ENCODE data around the gene KCNMB2. TPM values are rescaled to one million over a fixed set of nuclear protein-coding genes. Genes with fewer than 3 reads are reported as not detected.
"Not testable (repeated sequence)": the region's sequence is repeated elsewhere in the genome, so short reads cannot be mapped to it uniquely, and the experiment has no call there.

KCNMB2 gene
- polyA plus RNA-seq, 1 donor: 13.1 TPM

DNA sequence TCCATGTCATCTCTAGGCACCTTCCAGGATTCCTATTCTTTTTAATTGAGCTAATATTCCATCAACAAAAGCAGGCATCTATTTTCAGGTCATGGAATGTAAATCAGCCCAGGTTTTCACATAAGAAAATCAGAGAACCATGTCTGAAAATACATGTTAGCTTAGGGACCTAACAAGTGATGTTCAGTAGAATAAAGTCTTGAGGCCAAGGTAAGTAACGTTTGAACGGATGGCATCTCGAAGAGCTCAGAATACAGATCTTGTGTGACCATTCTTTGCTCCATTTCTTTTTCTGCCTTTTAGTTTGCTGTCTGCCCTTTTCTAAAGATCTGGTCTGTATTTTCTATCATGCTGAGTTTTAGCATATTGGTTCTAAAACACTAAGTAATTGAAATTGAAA, 16.5 kb upstream of the KCNMB2 start:
- DNase-seq (ENCODE audit: low read depth): no peak

DNA sequence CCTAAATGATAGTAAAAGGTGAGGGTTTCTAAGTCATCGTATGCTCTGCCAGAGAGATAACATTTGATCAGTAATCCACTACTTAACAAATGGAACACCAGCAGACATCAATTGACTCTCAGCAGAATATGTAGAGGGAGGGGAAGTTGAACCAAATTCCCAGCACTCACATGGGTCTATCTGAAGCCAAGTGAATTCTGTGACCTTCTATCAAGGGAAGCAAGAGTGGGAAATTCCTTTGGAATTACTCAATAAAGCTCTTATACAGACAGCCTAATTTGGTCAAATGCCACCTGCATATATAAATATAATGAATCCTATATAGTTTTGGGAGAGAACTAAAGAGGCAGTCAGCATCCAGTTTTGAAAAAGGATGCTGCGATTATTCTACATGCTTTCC, 15.8 kb upstream of the KCNMB2 start:
- DNase-seq (ENCODE audit: low read depth): no peak

DNA sequence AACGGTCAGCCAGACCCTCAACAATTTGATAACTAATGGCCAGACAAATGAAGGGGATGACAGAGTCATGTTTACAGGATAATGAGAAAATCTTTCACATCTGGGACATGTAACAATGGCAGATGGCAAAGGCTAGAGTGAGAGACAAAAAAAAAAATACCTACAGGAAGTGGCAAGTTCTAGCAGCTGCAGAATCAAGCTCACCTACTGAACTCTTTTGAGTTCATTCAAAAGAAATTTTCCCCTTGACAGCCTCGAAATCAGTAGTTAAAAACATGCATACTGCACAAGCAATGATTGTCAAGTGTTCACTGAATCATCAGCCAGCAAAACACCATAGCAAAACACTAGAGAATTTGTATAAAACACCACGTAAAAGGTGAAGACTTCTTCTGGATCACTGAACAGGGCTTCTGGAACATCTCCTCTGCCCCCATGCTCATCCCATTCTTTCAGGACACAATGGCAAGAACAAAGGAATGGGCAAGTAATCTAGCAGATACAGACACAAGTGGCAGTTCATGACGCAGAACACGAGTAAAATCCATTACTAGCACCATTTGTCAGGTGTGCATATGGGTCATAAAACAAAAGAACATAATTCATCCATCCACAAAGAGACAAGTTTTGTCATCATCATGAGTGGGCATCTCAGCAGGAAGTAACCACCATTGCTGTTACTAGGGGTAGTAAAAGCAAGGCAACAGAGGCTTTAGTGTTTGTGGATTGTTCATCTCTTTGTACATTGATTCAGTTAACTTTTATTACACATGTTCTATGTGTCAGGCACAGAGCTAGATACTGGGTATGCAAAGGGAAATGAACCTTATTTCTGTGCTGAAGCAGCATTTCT, 13.8 kb upstream of the KCNMB2 start:
- DNase-seq (ENCODE audit: low read depth): no peak

- DNase-seq (ENCODE audit: low read depth): no peak
Measured at GRCh38 chr3:178525251-178525650, 11.0 kb upstream of the KCNMB2 start.

DNA sequence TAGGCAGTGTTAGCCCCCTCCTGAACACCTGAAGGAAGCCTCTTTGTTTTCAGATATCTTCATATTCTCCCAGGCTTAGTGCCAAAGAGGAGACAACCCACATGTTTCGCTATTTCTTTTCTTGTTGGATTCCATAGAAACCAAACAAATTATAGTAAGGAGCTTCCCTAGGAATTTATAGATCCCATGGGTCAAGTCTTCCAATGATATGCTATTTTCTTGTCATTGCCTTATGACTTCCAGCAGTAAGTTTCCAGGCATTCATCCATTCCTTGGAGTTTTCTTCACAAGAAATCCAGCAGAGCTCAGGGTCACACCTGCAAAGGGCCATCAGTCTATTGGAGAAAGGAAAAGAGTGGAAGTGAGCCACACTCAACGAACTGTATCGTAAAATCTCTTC, 9.9 kb upstream of the KCNMB2 start:
- peak; percentile 80 for DNase-seq (ENCODE audit: low read depth)

- no peak for DNase-seq (ENCODE audit: low read depth)
Measured at GRCh38 chr3:178527981-178528380, 8.3 kb upstream of the KCNMB2 start.

DNA sequence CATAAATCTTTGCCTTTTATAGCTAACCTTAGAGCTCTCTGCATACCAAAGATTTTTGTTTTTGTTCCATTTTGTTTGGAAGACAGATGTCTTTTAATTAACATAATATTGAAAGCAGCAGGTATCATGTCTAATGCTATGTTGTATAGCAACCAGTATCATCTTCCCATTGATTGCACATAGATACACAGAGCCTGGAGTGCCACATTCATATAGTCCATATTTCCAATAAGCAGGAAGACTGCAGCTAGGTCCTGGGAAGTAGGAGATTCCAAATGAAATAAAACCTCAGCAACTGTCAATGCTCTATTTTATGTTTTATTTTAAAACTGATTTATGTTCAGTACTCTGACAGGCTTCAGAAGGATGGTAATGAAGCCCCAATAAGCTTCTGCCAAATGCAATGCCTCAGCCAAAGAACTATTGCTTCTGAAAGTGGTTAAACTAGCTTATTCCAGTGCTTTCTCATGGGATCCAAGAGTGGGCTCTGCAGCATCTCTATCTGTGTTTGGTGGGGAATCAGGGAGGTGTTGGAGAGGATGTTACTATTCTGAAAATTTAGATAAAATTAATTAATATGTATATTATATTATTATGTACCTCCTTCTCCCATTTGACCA, 6.5 kb upstream of the KCNMB2 start:
- DNase-seq (ENCODE audit: low read depth): no peak

GRCh38 chr3:178532476-178532875, 3.8 kb upstream of the KCNMB2 start:
- no peak for DNase-seq (ENCODE audit: low read depth)

- no peak for DNase-seq (ENCODE audit: low read depth)
Measured at GRCh38 chr3:178537122-178537705, 978 bp downstream of the KCNMB2 start.

- no peak for DNase-seq (ENCODE audit: low read depth)
Measured at GRCh38 chr3:178538056-178538455, 1.8 kb downstream of the KCNMB2 start.

DNA sequence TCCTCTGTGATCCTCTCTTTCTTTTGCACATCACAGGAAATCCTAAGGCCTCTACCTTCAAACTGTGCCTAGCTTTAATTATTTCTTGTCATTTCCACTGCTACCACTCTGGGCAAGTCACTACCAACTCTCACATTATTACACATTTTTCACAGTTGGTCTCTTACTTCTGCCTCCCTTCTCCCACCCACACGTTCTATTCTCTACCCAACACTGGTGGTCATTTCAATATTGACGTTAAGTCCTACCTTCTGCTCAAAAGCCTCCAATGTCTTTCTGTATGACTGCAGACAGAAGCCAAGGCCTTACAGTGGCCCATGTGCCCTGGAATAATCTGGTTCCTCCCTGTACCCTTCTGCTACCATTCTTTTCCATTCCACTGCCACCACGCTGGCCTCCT, 3.9 kb downstream of the KCNMB2 start:
- no peak for DNase-seq (ENCODE audit: low read depth)

DNA sequence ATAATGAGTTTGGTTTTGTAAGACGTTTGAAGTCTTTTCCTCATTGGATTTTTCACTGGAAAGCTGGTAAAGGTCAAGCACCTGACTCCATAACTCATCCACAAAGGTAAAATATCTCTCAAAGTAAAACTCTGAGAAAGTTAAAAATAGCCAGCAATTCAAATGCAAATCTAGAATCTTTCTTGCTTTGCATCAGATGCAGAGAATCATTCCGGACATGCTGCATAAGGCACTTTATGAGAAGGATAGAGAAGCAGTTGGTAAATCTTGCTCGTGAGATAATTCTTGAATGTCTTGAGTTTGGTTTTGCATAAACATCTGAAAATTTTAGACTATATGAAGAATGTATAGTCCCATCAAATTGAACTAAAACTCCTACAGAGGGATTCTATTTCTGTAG, 9.1 kb downstream of the KCNMB2 start:
- DNase-seq (ENCODE audit: low read depth): no peak

GRCh38 chr3:178546079-178546478, 9.8 kb downstream of the KCNMB2 start:
- DNase-seq (ENCODE audit: low read depth): no peak

GRCh38 chr3:178549426-178549825, 13.2 kb downstream of the KCNMB2 start:
- not testable (repeated sequence) for DNase-seq (ENCODE audit: low read depth)

GRCh38 chr3:178551916-178552321, 15.7 kb downstream of the KCNMB2 start:
- no peak for DNase-seq (ENCODE audit: low read depth)

GRCh38 chr3:178558637-178559036, 22.4 kb downstream of the KCNMB2 start:
- no peak for DNase-seq (ENCODE audit: low read depth)

DNA sequence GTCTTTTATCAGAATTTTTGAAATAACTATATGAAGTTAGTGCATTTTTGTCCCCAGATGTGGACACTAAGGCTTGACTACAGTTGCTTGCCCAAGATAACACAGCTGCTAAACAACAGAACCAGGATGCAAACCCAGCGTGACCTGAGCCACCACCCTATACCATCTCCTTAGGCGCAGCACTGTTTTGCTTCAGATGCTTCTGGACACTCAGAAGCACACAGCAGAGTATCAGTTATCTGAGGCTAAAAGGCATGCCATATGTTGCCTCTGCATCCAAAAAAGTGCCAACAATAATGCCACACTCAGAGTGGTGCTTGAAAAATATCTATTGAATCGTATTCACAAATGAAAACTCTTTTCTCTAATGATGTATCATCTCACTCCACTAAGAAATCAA, 24.5 kb downstream of the KCNMB2 start:
- DNase-seq (ENCODE audit: low read depth): no peak

- no peak for DNase-seq (ENCODE audit: low read depth)
Measured at GRCh38 chr3:178561239-178561638, 25.0 kb downstream of the KCNMB2 start.

DNA sequence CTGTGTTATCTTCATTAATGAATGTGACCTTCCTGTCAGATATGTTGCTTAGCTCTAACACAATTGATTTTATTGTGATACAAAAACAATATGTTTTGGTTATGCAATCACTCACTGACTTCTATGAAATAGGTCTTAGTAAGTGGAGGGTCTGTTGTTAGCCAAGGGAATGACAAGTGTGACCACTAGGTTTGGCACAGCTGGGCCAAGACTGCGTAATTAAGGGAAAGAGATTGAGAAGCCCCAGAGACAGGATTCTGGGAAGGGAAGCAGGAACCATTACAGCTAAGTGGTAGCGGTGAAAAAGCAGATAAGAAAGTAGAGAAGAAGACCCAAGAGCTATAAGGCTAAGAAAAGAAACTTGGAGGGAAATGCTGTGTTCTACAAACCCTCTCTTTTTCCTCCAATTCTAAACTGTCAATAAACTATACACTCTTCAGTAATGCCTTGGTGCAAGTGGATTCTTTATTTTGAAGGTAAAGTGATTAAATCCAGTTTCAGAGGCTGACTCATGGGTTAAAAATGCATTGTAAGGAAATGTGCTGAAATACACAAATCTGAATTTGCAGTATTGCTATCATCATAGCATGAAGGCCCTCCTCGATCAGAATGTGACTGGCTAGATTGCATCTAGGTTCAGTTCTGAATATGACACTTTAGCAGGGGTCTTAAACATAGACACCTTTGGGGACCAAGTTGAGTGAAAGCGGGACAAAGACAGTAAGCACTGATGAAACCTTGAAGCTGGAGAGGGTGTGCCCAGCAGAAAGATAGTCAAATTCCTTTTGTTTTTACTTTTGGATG, 26.1 kb downstream of the KCNMB2 start:
- DNase-seq (ENCODE audit: low read depth): no peak

DNA sequence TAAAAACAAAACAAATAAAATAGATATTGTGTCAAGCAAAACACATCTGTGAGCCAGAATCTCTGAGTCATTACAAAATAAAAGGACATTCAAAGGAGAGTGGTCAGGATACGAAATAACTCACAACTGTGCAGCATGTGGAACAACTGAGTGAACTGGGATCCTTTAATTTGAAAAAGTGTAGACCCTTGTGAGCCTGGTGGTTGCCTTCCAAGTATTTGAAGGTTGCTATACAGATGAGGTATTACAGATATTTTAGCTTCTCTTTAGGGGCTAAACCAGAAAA, 26.7 kb downstream of the KCNMB2 start:
- no peak for DNase-seq (ENCODE audit: low read depth)

DNA sequence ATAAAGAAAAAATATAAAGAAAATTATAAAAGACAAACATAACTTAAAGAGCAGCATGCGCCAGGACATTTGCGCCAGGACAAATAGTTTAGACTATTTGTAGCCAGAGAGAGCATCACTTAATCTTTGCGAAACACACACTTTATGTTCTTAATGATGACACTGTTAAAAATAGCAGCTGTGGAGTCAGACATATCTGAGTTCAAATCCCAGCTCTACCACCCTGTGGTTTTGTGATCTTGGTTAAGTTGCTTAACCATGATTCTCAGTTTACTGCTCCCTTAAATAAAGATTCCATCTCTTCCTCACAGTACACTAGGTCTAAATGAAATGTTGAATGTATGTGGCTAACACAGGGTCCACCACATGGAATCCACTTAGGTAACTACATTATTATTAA, 31.4 kb downstream of the KCNMB2 start:
- DNase-seq (ENCODE audit: low read depth): no peak

DNA sequence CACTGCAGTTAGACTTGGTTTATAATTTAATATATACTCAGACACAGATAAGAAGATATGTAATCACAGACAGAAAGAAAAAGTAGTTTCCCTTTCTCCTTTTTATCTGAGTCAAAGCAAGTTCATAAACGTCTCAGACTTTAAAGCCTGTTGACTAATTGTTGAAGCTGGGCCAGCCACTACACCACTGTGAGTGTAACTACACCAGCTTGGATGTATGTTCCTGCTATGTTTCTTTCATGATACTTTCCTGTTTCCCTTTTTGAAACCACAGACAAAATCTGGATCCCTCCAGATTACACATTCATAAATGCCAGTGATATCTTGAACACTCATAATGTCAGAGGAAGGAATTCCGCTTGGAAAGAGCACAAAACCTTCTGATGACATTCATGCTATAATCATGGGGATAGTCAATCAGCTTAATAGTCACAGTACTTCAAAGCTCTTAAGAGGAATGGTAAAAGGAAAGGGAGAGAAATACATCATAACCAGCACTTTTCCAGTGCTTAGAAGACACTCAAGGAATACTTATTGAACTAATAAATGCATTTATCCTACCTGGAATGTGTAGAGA, 32.0 kb downstream of the KCNMB2 start:
- DNase-seq (ENCODE audit: low read depth): no peak
